HCT116 (cell line): ENCODE data around the gene MED10.

Source experiments
- CTCF ChIP-seq, 3 experiments: fragments of 200-600 bp in 1 of 3; sonication (generic) in 1 of 3; IDR thresholded peaks in 2 of 3; conservative IDR thresholded peaks in 1 of 3; 2 replicates each; pipeline ENCODE4 v1.5.1; 2012 to 2017; ENCODE audit warnings: low read depth in 2 of 3, low read length in 2 of 3, antibody characterized with exemption in 1 of 3, borderline replicate concordance in 1 of 3, control low read depth in 1 of 3, mild to moderate bottlenecking in 1 of 3, mixed read lengths in 1 of 3, mixed run types in 1 of 3, moderate library complexity in 1 of 3; ENCODE audit not compliant: insufficient read depth in 1 of 3
- EZH2 ChIP-seq: fragments of 200-600 bp; sonication (generic); IDR thresholded peaks from 2 replicates; pipeline ENCODE4 v1.6.1; 2017; ENCODE audit warnings: antibody characterized with exemption, mixed run types
- EZH2phosphoT487 ChIP-seq: fragments of 200-600 bp; IDR thresholded peaks from 2 replicates; pipeline ENCODE4 v1.6.1; 2018; ENCODE audit warnings: antibody characterized with exemption, borderline replicate concordance
- JUND ChIP-seq: IDR thresholded peaks from 2 replicates; pipeline ENCODE4 v1.6.1; 2012
- POLR2A ChIP-seq: IDR thresholded peaks from 2 replicates; pipeline ENCODE4 v1.7.0; 2011; ENCODE audit warnings: borderline replicate concordance; ENCODE audit not compliant: insufficient read depth, insufficient read length; ENCODE audit errors: extremely low read depth
- POLR2AphosphoS5 ChIP-seq: IDR thresholded peaks from 2 replicates; pipeline ENCODE4 v1.6.1; 2011; ENCODE audit warnings: mild to moderate bottlenecking, low read depth, low read length, moderate library complexity
- RAD21 ChIP-seq: IDR thresholded peaks from 2 replicates; pipeline ENCODE4 v1.6.1; 2012; ENCODE audit warnings: low read depth, mild to moderate bottlenecking
- REST ChIP-seq: IDR thresholded peaks from 2 replicates; pipeline ENCODE4 v1.6.1; 2012; ENCODE audit warnings: low read depth
- SIN3A ChIP-seq: IDR thresholded peaks from 2 replicates; pipeline ENCODE4 v1.6.1; 2012; ENCODE audit warnings: low read depth
- YY1 ChIP-seq: IDR thresholded peaks from 2 replicates; pipeline ENCODE4 v1.6.1; 2011; ENCODE audit warnings: low read length, low read depth, moderate library complexity, mild to moderate bottlenecking; ENCODE audit not compliant: insufficient replicate concordance; ENCODE audit errors: extremely low read depth
- ZNF274 ChIP-seq: fragments of 200-500 bp; sonication (Bioruptor generic); IDR thresholded peaks from 2 replicates; pipeline ENCODE4 v1.6.1; 2014; ENCODE audit warnings: mild to moderate bottlenecking, low read depth, low read length, inconsistent platforms
- TF ChIP-seq, protein P1 (sequence below): IDR thresholded peaks from 2 replicates; pipeline ENCODE4 v1.6.1; 2011; ENCODE audit warnings: mild to moderate bottlenecking, low read length, moderate library complexity; ENCODE audit not compliant: insufficient replicate concordance; ENCODE audit errors: extremely low read depth

GRCh38 chr5:6419340-6419852, 41.0 kb upstream of the MED10 start:
- TF ChIP-seq CTCF (IDR thresholded peaks at IDR 0.05 in 2 of 3, conservative IDR thresholded peaks at IDR 0.05 in 1 of 3; ENCODE audit: borderline replicate concordance in 1 of 3, insufficient read depth in 1 of 3, low read depth in 2 of 3, low read length in 2 of 3) (no peak), RAD21 (no peak), EZH2 (no peak), POLR2AphosphoS5 (no peak), JUND (no peak), POLR2A (no peak), EZH2phosphoT487 (no peak), SIN3A (no peak), YY1 (no peak), REST (no peak), ZNF274 (no peak)
- TF ChIP-seq, protein P1, sequence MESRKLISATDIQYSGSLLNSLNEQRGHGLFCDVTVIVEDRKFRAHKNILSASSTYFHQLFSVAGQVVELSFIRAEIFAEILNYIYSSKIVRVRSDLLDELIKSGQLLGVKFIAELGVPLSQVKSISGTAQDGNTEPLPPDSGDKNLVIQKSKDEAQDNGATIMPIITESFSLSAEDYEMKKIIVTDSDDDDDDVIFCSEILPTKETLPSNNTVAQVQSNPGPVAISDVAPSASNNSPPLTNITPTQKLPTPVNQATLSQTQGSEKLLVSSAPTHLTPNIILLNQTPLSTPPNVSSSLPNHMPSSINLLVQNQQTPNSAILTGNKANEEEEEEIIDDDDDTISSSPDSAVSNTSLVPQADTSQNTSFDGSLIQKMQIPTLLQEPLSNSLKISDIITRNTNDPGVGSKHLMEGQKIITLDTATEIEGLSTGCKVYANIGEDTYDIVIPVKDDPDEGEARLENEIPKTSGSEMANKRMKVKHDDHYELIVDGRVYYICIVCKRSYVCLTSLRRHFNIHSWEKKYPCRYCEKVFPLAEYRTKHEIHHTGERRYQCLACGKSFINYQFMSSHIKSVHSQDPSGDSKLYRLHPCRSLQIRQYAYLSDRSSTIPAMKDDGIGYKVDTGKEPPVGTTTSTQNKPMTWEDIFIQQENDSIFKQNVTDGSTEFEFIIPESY, result no peak
